ENCODE results near the gene PSMD8. TPM values are rescaled to one million over a fixed set of nuclear protein-coding genes. Genes with fewer than 3 reads are reported as not detected.
"Not testable (repeated sequence)": the region's sequence is repeated elsewhere in the genome, so short reads cannot be mapped to it uniquely, and the experiment has no call there.

PSMD8 gene
- 100 to 1,000 TPM; 216 to 290 TPM for total RNA-seq
- long read RNA-seq, transcript PSMD8-201 (7 exons, 1,553 nt) = major isoform, 267 of 291 reads
- long read RNA-seq, partial matches to known transcripts = 11 of 291 reads
- long read RNA-seq, other reads (novel, unspliced or antisense) = 9 of 291 reads

GRCh38 chr19:38374332-38375097 is at the start of gene PSMD8:
Gene PSMD8 (plus strand): TSS chr19:38374571. CDS start chr19:38374602, 31 bp downstream.
- peak; percentile 99 for ATAC-seq
- DNase-seq = peak; percentile 99
- intact Hi-C loops (cut with DNase I) = loop anchor here in 1 of 2 donors (1.0 kb wide), 1 partner anchor 38 kb away; no protein-coding TSS in a partner anchor

- intact Hi-C loops (cut with DNase I) = no loop called here
- DNase-seq = no peak
- ATAC-seq = no peak
These were observed 47.8 kb upstream of the PSMD8 start for GRCh38 chr19:38326591-38326990.

GRCh38 chr19:38329651-38330050 is 44.7 kb upstream of the PSMD8 start:
- ATAC-seq = no peak
- intact Hi-C loops (cut with DNase I) = loop anchor here (5.0 to 10.0 kb wide), 3 partner anchors 87 to 435 kb away; no protein-coding TSS in a partner anchor
- no peak for DNase-seq

- ATAC-seq (no peak), DNase-seq (no peak)
- intact Hi-C loops (cut with DNase I) = loop anchor here (5.0 to 10.0 kb wide), 3 partner anchors 89 to 437 kb away; no protein-coding TSS in a partner anchor
These were observed 42.6 kb upstream of the PSMD8 start for GRCh38 chr19:38331728-38332127.

- ATAC-seq = no peak
- DNase-seq = no peak
- intact Hi-C loops (cut with DNase I) = loop anchor here (5.0 to 10.0 kb wide), 3 partner anchors 91 to 438 kb away; no protein-coding TSS in a partner anchor
These were observed 41.1 kb upstream of the PSMD8 start for GRCh38 chr19:38333245-38333644.

GRCh38 chr19:38335949-38336637 is 38.3 kb upstream of the PSMD8 start:
- intact Hi-C loops (cut with DNase I) = loop anchor here (1.0 to 10.0 kb wide), 5 partner anchors 38 to 441 kb away; partner anchors contain the start of gene PSMD8 (in 1 of the 2)

GRCh38 chr19:38336638-38337359 is 37.6 kb upstream of the PSMD8 start:
- peak; percentile 97 for DNase-seq
- intact Hi-C loops (cut with DNase I) = loop anchor here (1.0 to 10.0 kb wide), 4 partner anchors 38 to 442 kb away; partner anchors contain the start of gene PSMD8 (in 1 of the 2)
- peak; percentile 74 to 88 for ATAC-seq

More at GRCh38 chr19:38335949-38336637, 38.3 kb upstream of the PSMD8 start:
- DNase-seq (peak; percentile 97), ATAC-seq (peak; percentile 92 to 94)

GRCh38 chr19:38337360-38337653 is 37.1 kb upstream of the PSMD8 start:
- intact Hi-C loops (cut with DNase I) = loop anchor here (5.0 to 10.0 kb wide), 3 partner anchors 193 to 443 kb away; no protein-coding TSS in a partner anchor
- DNase-seq = no peak
- no peak for ATAC-seq

GRCh38 chr19:38339011-38339410 is 35.4 kb upstream of the PSMD8 start:
- intact Hi-C loops (cut with DNase I) = loop anchor here (5.0 to 10.0 kb wide), 3 partner anchors 194 to 444 kb away; no protein-coding TSS in a partner anchor
- ATAC-seq, DNase-seq: not testable (repeated sequence)

- ATAC-seq (no peak), DNase-seq (no peak)
- intact Hi-C loops (cut with DNase I) = no loop called here
These were observed 33.4 kb upstream of the PSMD8 start for GRCh38 chr19:38340927-38341326.

GRCh38 chr19:38346837-38347236 is 27.5 kb upstream of the PSMD8 start:
- no peak for ATAC-seq
- DNase-seq = no peak
- intact Hi-C loops (cut with DNase I) = no loop called here

- DNase-seq (no peak), ATAC-seq (no peak)
- intact Hi-C loops (cut with DNase I) = no loop called here
These were observed 23.5 kb upstream of the PSMD8 start for GRCh38 chr19:38350883-38351282.

GRCh38 chr19:38351865-38352395 is 22.4 kb upstream of the PSMD8 start:
- intact Hi-C loops (cut with DNase I) = no loop called here
- DNase-seq (no peak), ATAC-seq (no peak)

GRCh38 chr19:38352611-38353010 is 21.8 kb upstream of the PSMD8 start:
- DNase-seq (no peak), ATAC-seq (no peak)
- intact Hi-C loops (cut with DNase I) = no loop called here

GRCh38 chr19:38355728-38356725 is 18.3 kb upstream of the PSMD8 start:
- ATAC-seq = no peak
- intact Hi-C loops (cut with DNase I) = no loop called here
- no peak for DNase-seq

GRCh38 chr19:38358071-38358470 is 16.3 kb upstream of the PSMD8 start:
- DNase-seq (no peak), ATAC-seq (no peak)
- intact Hi-C loops (cut with DNase I) = no loop called here

GRCh38 chr19:38359242-38360021 is 14.9 kb upstream of the PSMD8 start:
- DNase-seq (no peak), ATAC-seq (no peak)
- intact Hi-C loops (cut with DNase I) = no loop called here

Measured in left cardiac atrium (tissue), 4 donors.